Measurements from ENCODE around the gene PAPOLB. TPM values are rescaled to one million over a fixed set of nuclear protein-coding genes. Genes with fewer than 3 reads are reported as not detected.

Gene PAPOLB
- total and polyA plus RNA-seq, 2 of the 8 experiments (the other 6 are each of a cell fraction or from before 2014, with no cell fraction given): 0.02 to 0.15 TPM

- TF ChIP-seq NANOG (IDR thresholded peaks at IDR 0.05; ENCODE audit: insufficient read depth, low read depth, low read length, poor library complexity, severe bottlenecking) (no peak), KDM1A (IDR thresholded peaks at IDR 0.05; ENCODE audit: borderline replicate concordance, low read length) (no peak), SIRT6 (IDR thresholded peaks at IDR 0.05; ENCODE audit: low read length) (no peak), EP300 (IDR thresholded peaks at IDR 0.05; ENCODE audit: borderline replicate concordance in 1 of 2, low read depth in 2 of 2, low read length in 2 of 2) (no peak), CEBPB (IDR thresholded peaks at IDR 0.05; ENCODE audit: low read depth, low read length) (no peak), CBX5 (IDR thresholded peaks at IDR 0.05; ENCODE audit: low read depth, low read length) (no peak), JUND (IDR thresholded peaks at IDR 0.05; ENCODE audit: low read length) (no peak), CBX8 (IDR thresholded peaks at IDR 0.05; ENCODE audit: borderline replicate concordance, low read depth, low read length) (no peak), RXRA (IDR thresholded peaks at IDR 0.05; ENCODE audit: insufficient read depth, low read depth, low read length) (no peak), PHF8 (conservative IDR thresholded peaks at IDR 0.05; ENCODE audit: low read depth, low read length) (0 out of 2 replicates have a peak, but pooled peaks have one; percentile 18), ATF2 (IDR thresholded peaks at IDR 0.05; ENCODE audit: low read length) (no peak), POLR2AphosphoS5 (IDR thresholded peaks at IDR 0.05; ENCODE audit: low read depth, low read length) (no peak), TAF7 (optimal IDR thresholded peaks at IDR 0.05; ENCODE audit: borderline replicate concordance, low read depth, low read length) (peak; percentile 31), TEAD4 (IDR thresholded peaks at IDR 0.05; ENCODE audit: low read depth, low read length) (no peak), TAF1 (IDR thresholded peaks at IDR 0.05; ENCODE audit: low read depth, low read length) (0 out of 2 replicates have a peak, but pooled peaks have one; percentile 19)
Measured at GRCh38 chr7:4883372-4884144, 21.7 kb upstream of the PAPOLB start, which contains the start of gene RADIL (continued).

All from H1 (cell line).